ENCODE results near the gene CABP7. TPM values are rescaled to one million over a fixed set of nuclear protein-coding genes. Genes with fewer than 3 reads are reported as not detected.

CABP7 gene
- total RNA-seq, 2 donors from 2014 or later: not detected

DNA sequence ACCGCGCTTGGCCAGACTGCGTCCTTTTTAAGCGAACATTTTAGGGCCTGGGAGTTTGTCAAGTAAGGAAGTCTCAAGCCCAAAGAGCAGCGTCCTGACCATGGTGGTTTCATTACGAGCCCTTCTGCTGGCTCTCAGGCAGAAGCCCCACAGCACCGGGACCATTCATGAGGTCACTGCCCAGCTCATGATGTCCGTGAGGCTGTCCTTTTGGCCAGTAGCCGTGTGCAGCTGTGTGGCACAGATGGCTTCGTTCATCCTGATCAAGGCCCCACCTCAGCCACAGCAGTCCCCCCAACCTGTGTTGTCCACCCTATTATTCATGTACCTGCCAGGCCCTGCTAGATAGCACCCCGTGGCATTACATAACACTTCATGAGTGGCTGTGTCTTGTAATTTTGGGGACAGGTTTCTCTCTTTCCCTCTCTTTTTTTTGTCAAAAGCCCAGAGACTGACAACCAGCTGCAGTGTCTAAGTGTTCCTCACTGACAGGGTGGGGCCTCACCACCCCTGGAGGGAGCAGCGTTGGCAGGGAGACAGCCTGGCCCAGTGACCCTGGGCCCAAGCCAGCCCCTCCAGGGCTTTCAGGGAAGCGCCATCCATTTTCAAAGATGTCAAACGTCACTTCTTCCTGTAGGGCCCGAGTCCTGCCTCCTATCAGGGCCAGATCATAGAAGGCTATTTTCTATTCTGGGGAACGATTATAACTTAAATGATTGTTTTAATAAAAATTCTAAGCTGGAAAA is 21.8 kb upstream of the CABP7 start:
- TF ChIP-seq, protein P1, sequence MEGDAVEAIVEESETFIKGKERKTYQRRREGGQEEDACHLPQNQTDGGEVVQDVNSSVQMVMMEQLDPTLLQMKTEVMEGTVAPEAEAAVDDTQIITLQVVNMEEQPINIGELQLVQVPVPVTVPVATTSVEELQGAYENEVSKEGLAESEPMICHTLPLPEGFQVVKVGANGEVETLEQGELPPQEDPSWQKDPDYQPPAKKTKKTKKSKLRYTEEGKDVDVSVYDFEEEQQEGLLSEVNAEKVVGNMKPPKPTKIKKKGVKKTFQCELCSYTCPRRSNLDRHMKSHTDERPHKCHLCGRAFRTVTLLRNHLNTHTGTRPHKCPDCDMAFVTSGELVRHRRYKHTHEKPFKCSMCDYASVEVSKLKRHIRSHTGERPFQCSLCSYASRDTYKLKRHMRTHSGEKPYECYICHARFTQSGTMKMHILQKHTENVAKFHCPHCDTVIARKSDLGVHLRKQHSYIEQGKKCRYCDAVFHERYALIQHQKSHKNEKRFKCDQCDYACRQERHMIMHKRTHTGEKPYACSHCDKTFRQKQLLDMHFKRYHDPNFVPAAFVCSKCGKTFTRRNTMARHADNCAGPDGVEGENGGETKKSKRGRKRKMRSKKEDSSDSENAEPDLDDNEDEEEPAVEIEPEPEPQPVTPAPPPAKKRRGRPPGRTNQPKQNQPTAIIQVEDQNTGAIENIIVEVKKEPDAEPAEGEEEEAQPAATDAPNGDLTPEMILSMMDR (IDR thresholded peaks at IDR 0.05): no peak
- no peak overlapping the region for H3K4me3 ChIP-seq
- peaks cover 0 to 12% of the 10 kb centered on the region in 2 donors for H3K4me1 ChIP-seq
- H3K27ac ChIP-seq: no peak overlapping the region
- H3K36me3 ChIP-seq: peaks cover 13% of the 10 kb centered on the region
- no peaks in the 10 kb centered on the region for H3K9me3 ChIP-seq
- H3K27me3 ChIP-seq: peaks cover 0 to 9% of the 10 kb centered on the region in 2 donors
- DNase-seq (ENCODE audit: low spot score): no peak

- H3K9me3 ChIP-seq: no peaks in the 10 kb centered on the region
- peaks cover 0 to 24% of the 10 kb centered on the region in 2 donors for H3K4me1 ChIP-seq
- H3K36me3 ChIP-seq: peaks cover 5% of the 10 kb centered on the region
- TF ChIP-seq, protein P1 (IDR thresholded peaks at IDR 0.05): no peak
- H3K4me3 ChIP-seq: no peak overlapping the region
- DNase-seq (ENCODE audit: low spot score): no peak
- no peak overlapping the region for H3K27ac ChIP-seq
- peaks cover 0 to 10% of the 10 kb centered on the region in 2 donors for H3K27me3 ChIP-seq
Measured at GRCh38 chr22:29700206-29700899, 19.4 kb upstream of the CABP7 start.

GRCh38 chr22:29700900-29701154 is 19.0 kb upstream of the CABP7 start:
- Histone ChIP-seq H3K9me3 (no peaks in the 10 kb centered on the region), H3K27ac (no peak overlapping the region), H3K36me3 (peaks cover under 1% of the 10 kb centered on the region), H3K4me1 (peaks cover 0 to 26% of the 10 kb centered on the region in 2 donors), H3K27me3 (peaks cover 0 to 10% of the 10 kb centered on the region in 2 donors), H3K4me3 (no peak overlapping the region)
- no peak for DNase-seq (ENCODE audit: low spot score)
- TF ChIP-seq, protein P1 (IDR thresholded peaks at IDR 0.05): no peak

GRCh38 chr22:29701155-29701999 is 18.4 kb upstream of the CABP7 start:
- Histone ChIP-seq H3K27ac (no peak overlapping the region), H3K36me3 (no peaks in the 10 kb centered on the region), H3K9me3 (no peaks in the 10 kb centered on the region), H3K4me3 (no peak overlapping the region), H3K4me1 (peaks cover 0 to 26% of the 10 kb centered on the region in 2 donors), H3K27me3 (peaks cover 0 to 10% of the 10 kb centered on the region in 2 donors)
- TF ChIP-seq, protein P1 (IDR thresholded peaks at IDR 0.05): no peak
- no peak for DNase-seq (ENCODE audit: low spot score)

- DNase-seq (ENCODE audit: low spot score): no peak
- Histone ChIP-seq H3K4me1 (peaks cover 0 to 26% of the 10 kb centered on the region in 2 donors), H3K27ac (no peak overlapping the region), H3K27me3 (peaks cover 0 to 10% of the 10 kb centered on the region in 2 donors), H3K36me3 (no peaks in the 10 kb centered on the region), H3K9me3 (no peaks in the 10 kb centered on the region), H3K4me3 (no peak overlapping the region)
- TF ChIP-seq, protein P1 (IDR thresholded peaks at IDR 0.05): no peak
Measured at GRCh38 chr22:29702000-29702930, 17.5 kb upstream of the CABP7 start.
